ENCODE results near the gene RANBP17.
"Not testable (repeated sequence)": the region's sequence is repeated elsewhere in the genome, so short reads cannot be mapped to it uniquely, and the experiment has no call there.

The RANBP17 gene

GRCh38 chr5:171295299-171295698 is 433.5 kb downstream of the RANBP17 start:
- no peak overlapping the region for H3K4me3 ChIP-seq (ENCODE audit: low read depth, low read length)
- no peak for TF ChIP-seq CTCF (IDR thresholded peaks at IDR 0.05; ENCODE audit: low read depth, low read length, missing control alignments)
- DNase-seq (ENCODE audit: low read depth): no peak

DNA sequence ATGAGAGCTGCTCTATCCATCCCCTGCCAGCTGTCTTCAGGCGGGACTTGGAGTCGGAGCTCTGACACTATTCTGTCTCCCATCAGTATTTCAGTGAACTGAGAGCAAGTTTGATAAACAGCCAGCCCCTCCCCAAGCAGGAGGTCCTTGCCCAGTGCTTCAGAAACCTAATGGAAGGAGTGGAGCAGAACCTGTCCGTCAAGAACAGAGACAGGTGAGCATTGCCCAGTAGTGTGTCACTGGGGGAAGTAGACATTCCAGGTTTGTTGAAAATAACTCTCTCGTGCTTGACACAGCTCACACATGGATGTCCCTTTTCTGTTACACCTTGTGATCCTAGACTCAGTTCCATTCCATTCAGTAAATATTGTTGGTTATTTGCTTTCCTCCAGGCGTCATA is 434.0 kb downstream of the RANBP17 start:
- H3K4me3 ChIP-seq (ENCODE audit: low read depth, low read length): no peak overlapping the region
- no peak for DNase-seq (ENCODE audit: low read depth)
- TF ChIP-seq CTCF (IDR thresholded peaks at IDR 0.05; ENCODE audit: low read depth, low read length, missing control alignments): no peak

DNA sequence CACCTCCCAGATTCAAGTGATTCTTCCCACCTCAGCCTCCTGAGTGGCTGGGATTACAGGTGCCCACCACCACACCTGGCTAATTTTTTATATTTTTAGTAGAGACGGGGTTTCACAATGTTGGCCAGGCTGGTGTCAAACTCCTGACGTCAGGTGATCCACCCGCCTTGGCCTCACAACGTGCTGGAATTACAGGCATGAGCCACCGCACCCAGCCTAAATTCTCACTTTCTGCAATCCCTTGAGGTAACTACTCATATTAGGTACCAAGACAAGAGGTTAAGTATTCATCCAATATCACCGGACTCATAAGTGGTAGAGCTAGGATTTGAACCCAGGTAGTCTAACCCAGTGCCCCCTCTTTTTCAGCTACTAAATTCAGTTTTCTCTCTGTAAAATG is 436.1 kb downstream of the RANBP17 start:
- not testable (repeated sequence) for H3K4me3 ChIP-seq (ENCODE audit: low read depth, low read length); DNase-seq (ENCODE audit: low read depth)

DNA sequence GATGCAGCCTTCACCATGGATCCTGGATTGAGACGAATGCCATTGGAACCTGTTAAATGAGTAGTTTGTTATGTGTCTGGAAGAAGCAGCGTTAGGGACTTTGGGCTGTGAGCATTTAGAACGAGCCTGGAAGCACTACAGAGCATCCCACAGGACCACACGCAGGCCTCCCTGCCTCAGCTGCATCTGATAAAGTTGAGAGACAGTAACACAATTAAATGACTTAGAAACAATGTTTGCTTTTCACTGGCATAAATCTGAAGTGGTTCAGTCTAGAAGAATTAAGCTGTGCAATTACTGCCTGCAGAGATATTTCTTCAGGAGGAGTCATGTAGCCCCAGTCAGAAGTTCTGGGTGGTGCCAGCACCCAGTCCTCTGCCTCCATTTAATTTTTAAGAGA is 437.4 kb downstream of the RANBP17 start:
- no peak for TF ChIP-seq CTCF (IDR thresholded peaks at IDR 0.05; ENCODE audit: low read depth, low read length, missing control alignments)
- DNase-seq (ENCODE audit: low read depth): no peak

DNA sequence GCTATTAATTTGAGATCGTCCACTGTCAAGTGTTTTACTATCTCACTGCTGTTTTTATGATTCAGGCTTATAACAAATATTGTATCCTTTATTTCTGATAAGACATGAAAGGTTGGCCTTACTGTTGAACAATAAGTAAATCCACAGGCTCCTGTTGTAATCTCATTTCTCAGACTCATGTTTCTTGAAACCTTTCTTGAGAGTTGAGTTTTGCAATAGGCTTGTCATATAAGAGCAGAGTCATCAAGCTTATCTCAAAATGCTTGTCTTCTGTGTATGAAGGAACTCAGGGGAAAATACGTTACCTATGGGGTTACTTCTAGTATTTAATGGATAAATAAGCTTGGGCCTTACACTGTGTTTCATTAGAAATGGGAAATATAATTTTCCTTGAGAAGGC is 438.0 kb downstream of the RANBP17 start:
- no peak for TF ChIP-seq CTCF (IDR thresholded peaks at IDR 0.05; ENCODE audit: low read depth, low read length, missing control alignments)
- H3K4me3 ChIP-seq (ENCODE audit: low read depth, low read length): no peak overlapping the region
- DNase-seq (ENCODE audit: low read depth): no peak

More for the DNA sequence above, 437.4 kb downstream of the RANBP17 start:
- no peak overlapping the region for H3K4me3 ChIP-seq (ENCODE audit: low read depth, low read length)

- H3K4me3 ChIP-seq (ENCODE audit: low read depth, low read length): no peak overlapping the region
Measured at GRCh38 chr5:171300358-171300757, 438.5 kb downstream of the RANBP17 start.

GRCh38 chr5:171306166-171306565 is 444.3 kb downstream of the RANBP17 start:
- no peak for TF ChIP-seq CTCF (IDR thresholded peaks at IDR 0.05; ENCODE audit: low read depth, low read length, missing control alignments)
- H3K4me3 ChIP-seq (ENCODE audit: low read depth, low read length): no peak overlapping the region
- DNase-seq (ENCODE audit: low read depth): no peak

More at GRCh38 chr5:171300358-171300757, 438.5 kb downstream of the RANBP17 start:
- DNase-seq (ENCODE audit: low read depth): no peak
- TF ChIP-seq CTCF (IDR thresholded peaks at IDR 0.05; ENCODE audit: low read depth, low read length, missing control alignments): no peak
